ENCODE results near the gene TSFM. TPM values are rescaled to one million over a fixed set of nuclear protein-coding genes. Genes with fewer than 3 reads are reported as not detected.
"Not testable (repeated sequence)": the region's sequence is repeated elsewhere in the genome, so short reads cannot be mapped to it uniquely, and the experiment has no call there.

Gene TSFM
- total and polyA plus RNA-seq, 4 donors = 15.0 to 22.9 (median 19.3) TPM

GRCh38 chr12:57820119-57820518 lies 37.5 kb downstream of the TSFM start:
- H3K4me1 ChIP-seq (ENCODE audit: control insufficient read depth in 1 of 2, insufficient read depth in 2 of 2, low read length in 2 of 2); DNase-seq; intact Hi-C loops (cut with DNase I); H3K27me3 ChIP-seq (ENCODE audit: control insufficient read depth in 1 of 2, insufficient read depth in 2 of 2, low read length in 1 of 2); H3K9me3 ChIP-seq (ENCODE audit: control insufficient read depth, low read length); H3K27ac ChIP-seq (ENCODE audit: low read depth in 1 of 2, low read length in 2 of 2); H3K4me3 ChIP-seq (ENCODE audit: low read length in 2 of 2); ATAC-seq (ENCODE audit: low FRiP score): not testable (repeated sequence)
- peaks cover 12 to 22% of the 10 kb centered on the region in 2 donors for H3K36me3 ChIP-seq (ENCODE audit: control insufficient read depth in 1 of 2, insufficient read depth in 2 of 2, low read length in 1 of 2)
- WGBS, 2 donors = 58 to 65% methylated on average over 8 of the region's 8 CpGs

DNA sequence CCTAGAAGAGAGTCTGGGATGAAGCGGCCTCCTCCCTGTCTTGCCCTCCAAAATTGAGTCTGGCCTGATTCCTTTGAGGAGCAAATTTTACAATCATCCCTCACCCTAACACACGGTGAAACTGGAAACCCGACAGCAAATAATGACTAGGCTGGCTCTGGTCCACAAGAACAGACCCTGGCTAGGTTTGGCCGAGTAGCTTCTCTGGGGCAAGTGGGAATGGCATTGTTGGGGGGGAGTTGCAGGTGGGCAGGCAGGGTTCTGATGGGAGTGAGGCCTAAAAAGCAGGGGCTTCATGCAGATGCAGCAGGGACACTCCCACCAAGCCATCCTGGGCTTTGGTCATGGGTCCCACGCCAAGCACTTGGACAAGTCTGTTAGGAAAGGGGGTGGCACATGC lies 38.4 kb downstream of the TSFM start:
- H3K27me3 ChIP-seq (ENCODE audit: control insufficient read depth in 1 of 2, insufficient read depth in 2 of 2, low read length in 1 of 2); DNase-seq; intact Hi-C loops (cut with DNase I); H3K27ac ChIP-seq (ENCODE audit: low read depth in 1 of 2, low read length in 2 of 2); H3K9me3 ChIP-seq (ENCODE audit: control insufficient read depth, low read length); ATAC-seq (ENCODE audit: low FRiP score); H3K4me1 ChIP-seq (ENCODE audit: control insufficient read depth in 1 of 2, insufficient read depth in 2 of 2, low read length in 2 of 2); H3K4me3 ChIP-seq (ENCODE audit: low read length in 2 of 2): not testable (repeated sequence)
- H3K36me3 ChIP-seq (ENCODE audit: control insufficient read depth in 1 of 2, insufficient read depth in 2 of 2, low read length in 1 of 2) = peaks cover 12 to 26% of the 10 kb centered on the region in 2 donors
- 48 to 52% methylated on average over 5 of the region's 5 CpGs for WGBS, 2 donors

GRCh38 chr12:57821474-57822214 lies 39.1 kb downstream of the TSFM start:
- DNase-seq (no peak), ATAC-seq (ENCODE audit: low FRiP score) (no peak)
- intact Hi-C loops (cut with DNase I) = no loop called here
- H3K4me1 ChIP-seq (ENCODE audit: control insufficient read depth in 1 of 2, insufficient read depth in 2 of 2, low read length in 2 of 2) = no peaks in the 10 kb centered on the region
- H3K9me3 ChIP-seq (ENCODE audit: control insufficient read depth, low read length) = no peaks in the 10 kb centered on the region
- H3K4me3 ChIP-seq (ENCODE audit: low read length in 2 of 2) = no peak overlapping the region
- 67 to 75% methylated on average over 10 of the region's 10 CpGs for WGBS, 2 donors
- no peak overlapping the region for H3K27ac ChIP-seq (ENCODE audit: low read depth in 1 of 2, low read length in 2 of 2)
- H3K36me3 ChIP-seq (ENCODE audit: control insufficient read depth in 1 of 2, insufficient read depth in 2 of 2, low read length in 1 of 2) = peaks cover 14 to 31% of the 10 kb centered on the region in 2 donors
- H3K27me3 ChIP-seq (ENCODE audit: control insufficient read depth in 1 of 2, insufficient read depth in 2 of 2, low read length in 1 of 2) = no peaks in the 10 kb centered on the region

DNA sequence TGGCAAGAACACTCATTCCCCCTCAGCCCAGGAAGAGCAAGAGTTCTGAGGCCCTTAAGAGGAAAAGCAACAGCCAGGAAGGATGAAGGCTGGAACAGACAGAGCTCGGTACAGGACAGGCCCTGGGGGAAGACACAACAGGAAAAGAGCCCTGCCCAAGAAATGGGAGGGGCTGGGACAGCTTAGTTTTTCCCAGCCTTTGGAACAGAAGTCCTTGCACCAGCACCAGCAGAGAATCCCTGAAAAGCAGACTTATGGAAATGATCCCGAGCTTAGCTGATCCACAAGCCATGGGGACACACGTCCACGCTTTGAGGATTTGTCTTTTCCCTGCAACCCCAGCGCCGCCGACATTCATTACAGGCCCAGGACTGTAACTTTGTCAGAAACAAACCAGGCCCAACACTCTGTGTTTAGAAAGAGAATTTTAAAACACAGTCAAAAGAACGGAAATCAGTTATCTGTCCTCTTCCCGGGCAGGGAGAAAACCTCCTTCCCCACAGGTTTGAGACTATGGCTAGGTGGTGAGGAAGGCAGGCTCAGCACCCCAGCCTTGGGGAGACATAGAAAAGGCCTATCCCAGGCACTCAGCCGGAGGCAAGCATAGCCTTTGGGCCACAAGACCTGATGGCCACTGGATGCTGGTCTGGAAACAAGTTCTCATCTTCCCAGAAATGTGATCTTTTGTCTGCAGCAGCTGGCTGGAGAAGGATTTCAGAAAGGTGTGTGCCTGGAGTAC lies 40.0 kb downstream of the TSFM start:
- DNase-seq (no peak), ATAC-seq (ENCODE audit: low FRiP score) (no peak)
- H3K36me3 ChIP-seq (ENCODE audit: control insufficient read depth in 1 of 2, insufficient read depth in 2 of 2, low read length in 1 of 2) = peaks cover 16 to 37% of the 10 kb centered on the region in 2 donors
- no peaks in the 10 kb centered on the region for H3K27me3 ChIP-seq (ENCODE audit: control insufficient read depth in 1 of 2, insufficient read depth in 2 of 2, low read length in 1 of 2)
- no peak overlapping the region for H3K27ac ChIP-seq (ENCODE audit: low read depth in 1 of 2, low read length in 2 of 2)
- H3K4me3 ChIP-seq (ENCODE audit: low read length in 2 of 2) = no peak overlapping the region
- H3K4me1 ChIP-seq (ENCODE audit: control insufficient read depth in 1 of 2, insufficient read depth in 2 of 2, low read length in 2 of 2) = no peaks in the 10 kb centered on the region
- H3K9me3 ChIP-seq (ENCODE audit: control insufficient read depth, low read length) = no peaks in the 10 kb centered on the region
- intact Hi-C loops (cut with DNase I) = no loop called here
- WGBS, 2 donors = 75% methylated on average over 10 of the region's 10 CpGs

- intact Hi-C loops (cut with DNase I) = no loop called here
- ATAC-seq (ENCODE audit: low FRiP score) (no peak), DNase-seq (no peak)
- 74% methylated on average over 17 of the region's 17 CpGs for WGBS, 2 donors
- H3K27ac ChIP-seq (ENCODE audit: low read depth in 1 of 2, low read length in 2 of 2) = no peak overlapping the region
- no peaks in the 10 kb centered on the region for H3K4me1 ChIP-seq (ENCODE audit: control insufficient read depth in 1 of 2, insufficient read depth in 2 of 2, low read length in 2 of 2)
- peaks cover 16 to 41% of the 10 kb centered on the region in 2 donors for H3K36me3 ChIP-seq (ENCODE audit: control insufficient read depth in 1 of 2, insufficient read depth in 2 of 2, low read length in 1 of 2)
- no peaks in the 10 kb centered on the region for H3K9me3 ChIP-seq (ENCODE audit: control insufficient read depth, low read length)
- H3K27me3 ChIP-seq (ENCODE audit: control insufficient read depth in 1 of 2, insufficient read depth in 2 of 2, low read length in 1 of 2) = no peaks in the 10 kb centered on the region
- no peak overlapping the region for H3K4me3 ChIP-seq (ENCODE audit: low read length in 2 of 2)
These were observed 40.7 kb downstream of the TSFM start for GRCh38 chr12:57823131-57823907.

GRCh38 chr12:57823908-57824640 lies 41.5 kb downstream of the TSFM start:
- Histone ChIP-seq H3K27ac (ENCODE audit: low read depth in 1 of 2, low read length in 2 of 2) (no peak overlapping the region), H3K36me3 (ENCODE audit: control insufficient read depth in 1 of 2, insufficient read depth in 2 of 2, low read length in 1 of 2) (peaks cover 14 to 42% of the 10 kb centered on the region in 2 donors), H3K27me3 (ENCODE audit: control insufficient read depth in 1 of 2, insufficient read depth in 2 of 2, low read length in 1 of 2) (no peaks in the 10 kb centered on the region), H3K4me3 (ENCODE audit: low read length in 2 of 2) (no peak overlapping the region), H3K9me3 (ENCODE audit: control insufficient read depth, low read length) (no peaks in the 10 kb centered on the region), H3K4me1 (ENCODE audit: control insufficient read depth in 1 of 2, insufficient read depth in 2 of 2, low read length in 2 of 2) (no peaks in the 10 kb centered on the region)
- WGBS, 2 donors = 83 to 85% methylated on average over 18 of the region's 18 CpGs
- intact Hi-C loops (cut with DNase I) = no loop called here
- DNase-seq (no peak), ATAC-seq (ENCODE audit: low FRiP score) (no peak)

GRCh38 chr12:57825451-57825850 lies 42.9 kb downstream of the TSFM start:
- Histone ChIP-seq H3K27me3 (ENCODE audit: control insufficient read depth in 1 of 2, insufficient read depth in 2 of 2, low read length in 1 of 2) (no peaks in the 10 kb centered on the region), H3K4me1 (ENCODE audit: control insufficient read depth in 1 of 2, insufficient read depth in 2 of 2, low read length in 2 of 2) (peaks cover 0 to 4% of the 10 kb centered on the region in 2 donors), H3K9me3 (ENCODE audit: control insufficient read depth, low read length) (no peaks in the 10 kb centered on the region), H3K36me3 (ENCODE audit: control insufficient read depth in 1 of 2, insufficient read depth in 2 of 2, low read length in 1 of 2) (peaks cover 13 to 45% of the 10 kb centered on the region in 2 donors), H3K27ac (ENCODE audit: low read depth in 1 of 2, low read length in 2 of 2) (no peak overlapping the region), H3K4me3 (ENCODE audit: low read length in 2 of 2) (no peak overlapping the region)
- ATAC-seq (ENCODE audit: low FRiP score) (no peak), DNase-seq (no peak)
- WGBS, 2 donors = 75 to 80% methylated on average over 2 of the region's 2 CpGs
- intact Hi-C loops (cut with DNase I) = no loop called here

DNA sequence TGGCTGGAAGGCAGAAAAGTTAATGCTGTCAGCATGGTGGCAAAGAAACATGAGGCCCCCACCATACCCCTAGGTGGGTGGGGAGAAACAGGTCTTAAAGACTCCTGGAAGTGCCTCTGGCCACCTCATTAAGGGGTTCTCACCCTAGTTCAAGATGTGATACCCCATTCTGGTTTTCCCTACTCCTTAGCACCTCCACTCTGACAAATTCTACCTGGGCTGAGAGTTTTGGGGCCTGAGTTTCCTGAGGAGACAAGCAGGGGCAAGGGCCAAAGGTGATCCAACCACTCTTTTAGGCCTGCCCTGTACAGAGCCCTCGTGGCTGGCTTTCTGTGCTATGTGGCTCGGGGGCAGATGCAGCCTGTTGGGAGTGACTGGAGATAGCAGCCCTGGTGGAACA lies 43.8 kb downstream of the TSFM start:
- intact Hi-C loops (cut with DNase I) = no loop called here

More for the DNA sequence above, 43.8 kb downstream of the TSFM start:
- ATAC-seq (ENCODE audit: low FRiP score) (no peak), DNase-seq (no peak)
- Histone ChIP-seq H3K4me3 (ENCODE audit: low read length in 2 of 2) (no peak overlapping the region), H3K27me3 (ENCODE audit: control insufficient read depth in 1 of 2, insufficient read depth in 2 of 2, low read length in 1 of 2) (no peaks in the 10 kb centered on the region), H3K27ac (ENCODE audit: low read depth in 1 of 2, low read length in 2 of 2) (no peak overlapping the region), H3K4me1 (ENCODE audit: control insufficient read depth in 1 of 2, insufficient read depth in 2 of 2, low read length in 2 of 2) (peaks cover 0 to 4% of the 10 kb centered on the region in 2 donors), H3K9me3 (ENCODE audit: control insufficient read depth, low read length) (no peaks in the 10 kb centered on the region), H3K36me3 (ENCODE audit: control insufficient read depth in 1 of 2, insufficient read depth in 2 of 2, low read length in 1 of 2) (peaks cover 13 to 43% of the 10 kb centered on the region in 2 donors)
- WGBS, 2 donors = 75 to 81% methylated on average over 2 of the region's 2 CpGs
